K562 (cell line): ENCODE results near the gene DAO. TPM values are rescaled to one million over a fixed set of nuclear protein-coding genes. Genes with fewer than 3 reads are reported as not detected.
"Not testable (repeated sequence)": the region's sequence is repeated elsewhere in the genome, so short reads cannot be mapped to it uniquely, and the experiment has no call there.

Experiments
- ADNP ChIP-seq: fragments of 200-800 bp; sonication (Bioruptor generic); IDR thresholded peaks from 2 replicates; pipeline ENCODE4 v1.6.1; 2016; ENCODE audit warnings: missing genetic modification characterization, missing compliant biosample characterization
- ATF3 ChIP-seq, 2 experiments: fragments of 450-650 bp in 1 of 2; sonication (generic) in 1 of 2; formaldehyde crosslinking in 1 of 2; IDR thresholded peaks in 1 of 2; conservative IDR thresholded peaks in 1 of 2; 2 replicates each; pipeline versions ENCODE4 v1.6.1 to v1.8.1; 2016 to 2023; ENCODE audit warnings: mild to moderate bottlenecking in 2 of 2, moderate library complexity in 2 of 2, inconsistent platforms in 1 of 2, missing genetic modification reagents in 1 of 2
- ATF7 ChIP-seq: fragments of 450-650 bp; IDR thresholded peaks from 2 replicates; pipeline ENCODE4 v1.7.1; 2014; ENCODE audit warnings: mild to moderate bottlenecking, moderate library complexity
- FOSL1 ChIP-seq: fragments of 200-800 bp; sonication (Bioruptor generic); conservative IDR thresholded peaks from 2 replicates; pipeline ENCODE4 v1.6.1; 2016; ENCODE audit warnings: missing genetic modification characterization, missing compliant biosample characterization
- JUN ChIP-seq, 2 experiments: sonication (generic) in 1 of 2; formaldehyde crosslinking in 1 of 2; IDR thresholded peaks; 2 replicates each; pipeline versions ENCODE4 v1.6.1 to v1.8.0; 2012 to 2022; ENCODE audit warnings: borderline replicate concordance in 2 of 2, mild to moderate bottlenecking in 2 of 2, improper control_type of control experiment in 1 of 2, low read depth in 1 of 2, low read length in 1 of 2, missing genetic modification reagents in 1 of 2
- ZNF318 ChIP-seq, 2 experiments: fragments of 450-650 bp; IDR thresholded peaks; 2 replicates each; pipeline ENCODE4 v1.6.1; 2016; ENCODE audit warnings: mild to moderate bottlenecking in 2 of 2, borderline replicate concordance in 1 of 2, low read depth in 1 of 2, moderate library complexity in 1 of 2
- polyA plus RNA-seq, 8 experiments: library from polyadenylated mRNA; depleted of rRNA in 4 of 8; stranded (reverse) in 5 of 8; unstranded in 3 of 8; fragments of >200 nt; fragmentation: Nextera tagmentation in 2 of 8; fragmentation: Illumina TruSeq in 1 of 8; extraction: Ambion mirVana in 2 of 8; extraction: Trizol in 1 of 8; gene quantifications; 2 replicates each; pipeline versions ENCODE4 v1.2.1 to v1.2.3, GENCODE V29; 2011 to 2014; ENCODE audit warnings: inconsistent platforms in 1 of 8, missing spikeins in 1 of 8
- total RNA-seq, 7 experiments: library from RNA; depleted of rRNA in 6 of 7; stranded (reverse); fragments of >200 nt in 6 of 7; fragmentation: Illumina TruSeq in 2 of 7; extraction: Trizol in 2 of 7; gene quantifications; 2 replicates each; pipeline versions ENCODE4 v1.2.1 to v1.2.3, GENCODE V29; 2011 to 2021; ENCODE audit warnings: low replicate concordance in 1 of 7

The DAO gene
- total and polyA plus RNA-seq, 9 of the 15 experiments (the other 6 are each of a cell fraction or from before 2014, with no cell fraction given) = not detected

- TF ChIP-seq ZNF318 (IDR thresholded peaks at IDR 0.05; ENCODE audit: borderline replicate concordance in 1 of 2, low read depth in 1 of 2) (0 out of 4 replicates have a peak, but pooled peaks of 1 of the 2 experiments have one; percentile 20), JUN (IDR thresholded peaks at IDR 0.05; ENCODE audit: borderline replicate concordance, low read depth, low read length) (peak; percentile 72), ATF3 (IDR thresholded peaks at IDR 0.05) (peak; percentile 87), ADNP (tag) (peak; percentile 92), FOSL1 (tag) (peak; percentile 56), ATF7 (peak; percentile 94)
- not testable (repeated sequence) for TF ChIP-seq JUN (CRISPR knock-in tag; IDR thresholded peaks at IDR 0.05; ENCODE audit: borderline replicate concordance); ATF3 (CRISPR knock-in tag; conservative IDR thresholded peaks at IDR 0.05)
- TF ChIP-seq, all 486 proteins: peak for 15; not testable (repeated sequence) for 471
Measured at GRCh38 chr12:108866083-108866482, 13.8 kb upstream of the DAO start (continued).
